Astrocyte (in vitro differentiated cells and primary cell): Measurements from ENCODE around the gene ZFR.

ENCODE experiments used
- EZH2 ChIP-seq: IDR thresholded peaks from 2 replicates; pipeline ENCODE4 v1.6.1; 2012; ENCODE audit warnings: mild to moderate bottlenecking, low read length, inconsistent platforms; ENCODE audit not compliant: insufficient read depth
- TF ChIP-seq, protein P1 (sequence below): IDR thresholded peaks from 2 replicates; pipeline ENCODE4 v1.5.1; 2011; ENCODE audit warnings: low read depth, mild to moderate bottlenecking, inconsistent platforms, low read length, moderate library complexity; ENCODE audit not compliant: insufficient read depth

GRCh38 chr5:32358611-32359010, 85.9 kb downstream of the ZFR start:
- TF ChIP-seq, protein P1, sequence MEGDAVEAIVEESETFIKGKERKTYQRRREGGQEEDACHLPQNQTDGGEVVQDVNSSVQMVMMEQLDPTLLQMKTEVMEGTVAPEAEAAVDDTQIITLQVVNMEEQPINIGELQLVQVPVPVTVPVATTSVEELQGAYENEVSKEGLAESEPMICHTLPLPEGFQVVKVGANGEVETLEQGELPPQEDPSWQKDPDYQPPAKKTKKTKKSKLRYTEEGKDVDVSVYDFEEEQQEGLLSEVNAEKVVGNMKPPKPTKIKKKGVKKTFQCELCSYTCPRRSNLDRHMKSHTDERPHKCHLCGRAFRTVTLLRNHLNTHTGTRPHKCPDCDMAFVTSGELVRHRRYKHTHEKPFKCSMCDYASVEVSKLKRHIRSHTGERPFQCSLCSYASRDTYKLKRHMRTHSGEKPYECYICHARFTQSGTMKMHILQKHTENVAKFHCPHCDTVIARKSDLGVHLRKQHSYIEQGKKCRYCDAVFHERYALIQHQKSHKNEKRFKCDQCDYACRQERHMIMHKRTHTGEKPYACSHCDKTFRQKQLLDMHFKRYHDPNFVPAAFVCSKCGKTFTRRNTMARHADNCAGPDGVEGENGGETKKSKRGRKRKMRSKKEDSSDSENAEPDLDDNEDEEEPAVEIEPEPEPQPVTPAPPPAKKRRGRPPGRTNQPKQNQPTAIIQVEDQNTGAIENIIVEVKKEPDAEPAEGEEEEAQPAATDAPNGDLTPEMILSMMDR, result no peak
- TF ChIP-seq EZH2, result no peak
